Prostate gland (tissue), 2 donors: ENCODE results near the gene SLC24A4. TPM values are rescaled to one million over a fixed set of nuclear protein-coding genes. Genes with fewer than 3 reads are reported as not detected.

Source experiments
- DNase-seq: peaks from one replicate; pipeline ENCODE4 v3.0.0-alpha.2; 2019; ENCODE audit warnings: low spot score
- H3K27ac ChIP-seq, 2 donors: fragments of 200-600 bp; sonication (generic); 2 replicates each; pipeline ENCODE4 v1.5.1; 2017 to 2019
- H3K27me3 ChIP-seq: fragments of 200-600 bp; sonication (generic); replicated peaks from 2 replicates; pipeline ENCODE4 v1.5.1; 2019; ENCODE audit not compliant: insufficient read depth
- H3K36me3 ChIP-seq, 2 donors: fragments of 200-600 bp; sonication (generic); 1 replicate in 1 of 2; 2 replicates in 1 of 2; pipeline versions ENCODE4 v1.5.1 to v1.8.1; 2017 to 2019
- H3K4me1 ChIP-seq: fragments of 200-600 bp; sonication (generic); replicated peaks from 2 replicates; pipeline ENCODE4 v1.5.1; 2019
- H3K4me3 ChIP-seq, 2 donors: fragments of 200-600 bp; sonication (generic); 2 replicates each; pipeline ENCODE4 v1.5.1; 2017 to 2019
- H3K9me3 ChIP-seq: fragments of 200-600 bp; sonication (generic); 2 replicates; pipeline ENCODE4 v1.5.1; 2017
- POLR2A ChIP-seq: fragments of 450-650 bp; IDR thresholded peaks from one replicate; pipeline ENCODE4 v1.6.1; 2016; ENCODE audit warnings: antibody characterized with exemption, mild to moderate bottlenecking
- POLR2AphosphoS5 ChIP-seq: sonication (generic); formaldehyde crosslinking; IDR thresholded peaks from one replicate; pipeline ENCODE4 v1.6.1; 2017; ENCODE audit warnings: antibody characterized with exemption
- WGBS: methylation state at CpG from one replicate; pipeline ENCODE4 v1.1.5; 2018; 5-methylcytosine and 5-hydroxymethylcytosine counted together
- intact Hi-C: fragments of 100-400 bp; cut with DNase I; formaldehyde crosslinking; loops from one replicate; pipeline ENCODE4 v1.14.2; 2022
- total RNA-seq, 2 donors: library from RNA; depleted of rRNA; stranded (reverse); fragments of >200 nt; gene quantifications; one replicate each; pipeline ENCODE4 v1.1.0, GENCODE V29; 2016
- TF ChIP-seq, protein P1 (sequence below), 4 experiments: fragments of 200-600 bp in 2 of 4; fragments of 450-650 bp in 2 of 4; sonication (generic) in 2 of 4; IDR thresholded peaks; 1 replicate in 3 of 4; 2 replicates in 1 of 4; pipeline ENCODE4 v1.5.1; 2016 to 2019; ENCODE audit warnings: antibody characterized with exemption in 4 of 4, mild to moderate bottlenecking in 2 of 4, moderate library complexity in 2 of 4

The SLC24A4 gene
- total RNA-seq, 2 donors from 2014 or later: 0.82 to 7.2 TPM

GRCh38 chr14:92487513-92488133 is 164.7 kb downstream of the SLC24A4 start:
- Histone ChIP-seq H3K27ac (no peak overlapping the region), H3K4me3 (no peak overlapping the region), H3K4me1 (no peaks in the 10 kb centered on the region), H3K27me3 (no peaks in the 10 kb centered on the region), H3K36me3 (no peaks in the 10 kb centered on the region), H3K9me3 (no peaks in the 10 kb centered on the region)
- no peak for DNase-seq
- intact Hi-C loops: no loop called here
- TF ChIP-seq, protein P1, sequence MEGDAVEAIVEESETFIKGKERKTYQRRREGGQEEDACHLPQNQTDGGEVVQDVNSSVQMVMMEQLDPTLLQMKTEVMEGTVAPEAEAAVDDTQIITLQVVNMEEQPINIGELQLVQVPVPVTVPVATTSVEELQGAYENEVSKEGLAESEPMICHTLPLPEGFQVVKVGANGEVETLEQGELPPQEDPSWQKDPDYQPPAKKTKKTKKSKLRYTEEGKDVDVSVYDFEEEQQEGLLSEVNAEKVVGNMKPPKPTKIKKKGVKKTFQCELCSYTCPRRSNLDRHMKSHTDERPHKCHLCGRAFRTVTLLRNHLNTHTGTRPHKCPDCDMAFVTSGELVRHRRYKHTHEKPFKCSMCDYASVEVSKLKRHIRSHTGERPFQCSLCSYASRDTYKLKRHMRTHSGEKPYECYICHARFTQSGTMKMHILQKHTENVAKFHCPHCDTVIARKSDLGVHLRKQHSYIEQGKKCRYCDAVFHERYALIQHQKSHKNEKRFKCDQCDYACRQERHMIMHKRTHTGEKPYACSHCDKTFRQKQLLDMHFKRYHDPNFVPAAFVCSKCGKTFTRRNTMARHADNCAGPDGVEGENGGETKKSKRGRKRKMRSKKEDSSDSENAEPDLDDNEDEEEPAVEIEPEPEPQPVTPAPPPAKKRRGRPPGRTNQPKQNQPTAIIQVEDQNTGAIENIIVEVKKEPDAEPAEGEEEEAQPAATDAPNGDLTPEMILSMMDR (IDR thresholded peaks at IDR 0.05): no peak
- TF ChIP-seq POLR2AphosphoS5 (no peak), POLR2A (no peak)
- 70% methylated on average over 10 of the region's 10 CpGs for WGBS

- H3K27ac ChIP-seq: no peak overlapping the region
- no peak for DNase-seq
Measured at GRCh38 chr14:92489394-92490238, 166.7 kb downstream of the SLC24A4 start.

DNA sequence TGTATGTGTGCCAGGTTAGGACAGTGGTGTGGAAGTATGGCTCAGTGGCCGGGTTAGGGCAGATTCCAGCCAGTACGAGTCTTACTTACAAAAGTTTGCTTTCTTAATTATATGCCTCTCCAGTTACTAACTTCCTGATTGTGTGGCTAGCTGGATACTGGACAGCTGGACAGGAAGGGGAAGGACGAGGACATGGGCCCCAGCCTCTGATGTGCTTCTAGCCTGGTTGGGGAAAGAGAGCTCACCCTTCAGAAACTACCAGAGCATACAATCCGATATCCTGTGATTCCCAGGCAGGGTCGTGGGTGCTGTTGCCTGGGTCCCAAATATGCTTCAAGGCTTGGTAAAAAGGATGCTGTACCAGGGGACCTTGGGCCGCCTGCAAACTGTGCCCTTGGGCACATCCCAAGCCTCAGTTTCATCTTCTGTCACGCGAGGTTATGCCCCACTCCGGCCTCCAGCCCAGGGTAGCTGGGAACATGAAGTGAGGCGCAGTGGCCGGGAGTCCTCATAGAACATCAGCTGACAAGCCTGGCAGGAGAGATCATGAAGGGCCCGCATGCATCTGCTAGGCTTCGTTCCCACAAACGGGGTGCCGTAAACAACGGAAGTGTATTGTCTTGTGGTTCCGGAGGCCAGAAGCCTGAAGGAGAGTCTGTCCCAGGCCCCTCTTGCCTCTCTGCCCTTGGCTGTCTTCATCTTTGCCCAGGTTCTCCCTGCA is 167.4 kb downstream of the SLC24A4 start:
- TF ChIP-seq POLR2AphosphoS5 (no peak), POLR2A (no peak)
- TF ChIP-seq, protein P1 (IDR thresholded peaks at IDR 0.05): no peak
- intact Hi-C loops: no loop called here
- Histone ChIP-seq H3K9me3 (no peaks in the 10 kb centered on the region), H3K36me3 (no peaks in the 10 kb centered on the region), H3K4me3 (no peak overlapping the region), H3K27me3 (no peaks in the 10 kb centered on the region), H3K4me1 (no peaks in the 10 kb centered on the region), H3K27ac (no peak overlapping the region)
- WGBS: 80% methylated on average over 17 of the region's 17 CpGs
- no peak for DNase-seq

More at GRCh38 chr14:92489394-92490238, 166.7 kb downstream of the SLC24A4 start:
- WGBS: 83% methylated on average over 21 of the region's 21 CpGs
- no peak for TF ChIP-seq POLR2AphosphoS5
- no peak for TF ChIP-seq POLR2A
- TF ChIP-seq, protein P1 (IDR thresholded peaks at IDR 0.05): no peak
- intact Hi-C loops: no loop called here
- Histone ChIP-seq H3K27me3 (no peaks in the 10 kb centered on the region), H3K36me3 (no peaks in the 10 kb centered on the region), H3K4me1 (no peaks in the 10 kb centered on the region), H3K4me3 (no peak overlapping the region), H3K9me3 (no peaks in the 10 kb centered on the region)

DNA sequence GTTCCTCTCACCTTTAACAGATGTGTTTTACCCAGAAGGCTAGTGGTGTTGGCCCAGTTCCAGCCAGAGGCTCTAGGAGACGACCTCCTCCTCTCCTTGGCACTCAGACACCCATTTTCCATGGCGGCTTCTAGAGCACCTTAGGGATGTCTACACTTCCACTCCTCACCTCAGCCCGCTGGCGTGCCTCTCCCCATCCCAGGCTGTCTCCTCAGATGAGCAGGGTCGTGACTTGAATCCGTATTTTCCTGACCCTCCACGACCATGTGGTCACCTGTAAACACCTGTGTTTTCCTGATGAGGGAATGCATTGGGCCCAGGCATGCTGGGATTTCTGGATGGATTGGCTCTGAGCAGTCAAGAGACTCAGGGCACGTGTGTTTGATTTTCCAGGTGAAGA is 168.8 kb downstream of the SLC24A4 start:
- WGBS: 85% methylated on average over 8 of the region's 8 CpGs
- Histone ChIP-seq H3K27ac (no peak overlapping the region), H3K9me3 (no peaks in the 10 kb centered on the region), H3K27me3 (no peaks in the 10 kb centered on the region), H3K4me3 (no peak overlapping the region), H3K36me3 (no peaks in the 10 kb centered on the region), H3K4me1 (no peaks in the 10 kb centered on the region)
- intact Hi-C loops: no loop called here
- DNase-seq: no peak
- TF ChIP-seq POLR2A (no peak), POLR2AphosphoS5 (no peak)
- TF ChIP-seq, protein P1 (IDR thresholded peaks at IDR 0.05): no peak
